Measurements from ENCODE around the gene PLEKHH1. TPM values are rescaled to one million over a fixed set of nuclear protein-coding genes. Genes with fewer than 3 reads are reported as not detected.

PLEKHH1 gene
- total RNA-seq, 1 experiment from 2014 or later = 32.4 TPM

DNA sequence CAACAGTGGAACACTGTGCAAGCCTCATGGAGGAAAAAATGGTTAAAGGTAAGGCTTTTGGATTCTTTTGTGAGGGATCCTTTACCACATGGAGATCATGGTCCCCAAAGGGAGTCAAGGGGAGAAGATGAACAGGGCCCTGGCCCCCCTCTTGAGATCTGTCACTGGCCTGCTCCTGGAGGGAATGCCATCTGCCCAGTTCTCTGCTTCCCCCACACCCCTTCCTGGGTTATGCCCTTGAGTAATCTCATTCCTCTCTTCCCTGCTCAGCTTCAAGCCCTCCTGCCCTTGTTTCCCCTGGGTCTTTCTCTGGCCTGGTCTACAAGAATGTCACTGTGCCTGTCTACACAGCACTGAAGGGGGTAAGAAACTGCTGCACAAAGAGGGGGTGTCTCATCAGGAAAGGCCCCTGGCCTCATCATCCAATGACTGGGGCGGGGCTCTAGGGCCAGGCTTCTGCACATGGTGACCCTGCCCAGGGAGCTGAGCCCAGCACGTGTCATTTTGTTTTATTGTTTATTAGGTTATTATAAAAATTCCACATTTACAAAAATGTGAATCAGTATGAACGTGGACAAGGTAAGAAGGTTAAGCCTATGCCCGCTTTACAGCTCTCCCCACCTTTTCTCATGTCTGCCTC lies 36.7 kb downstream of the PLEKHH1 start:
- H3K36me3 Mint-ChIP-seq (ENCODE audit: insufficient read depth, unreplicated experiment) = peaks cover 19% of the 10 kb centered on the region
- TF ChIP-seq, protein P1, sequence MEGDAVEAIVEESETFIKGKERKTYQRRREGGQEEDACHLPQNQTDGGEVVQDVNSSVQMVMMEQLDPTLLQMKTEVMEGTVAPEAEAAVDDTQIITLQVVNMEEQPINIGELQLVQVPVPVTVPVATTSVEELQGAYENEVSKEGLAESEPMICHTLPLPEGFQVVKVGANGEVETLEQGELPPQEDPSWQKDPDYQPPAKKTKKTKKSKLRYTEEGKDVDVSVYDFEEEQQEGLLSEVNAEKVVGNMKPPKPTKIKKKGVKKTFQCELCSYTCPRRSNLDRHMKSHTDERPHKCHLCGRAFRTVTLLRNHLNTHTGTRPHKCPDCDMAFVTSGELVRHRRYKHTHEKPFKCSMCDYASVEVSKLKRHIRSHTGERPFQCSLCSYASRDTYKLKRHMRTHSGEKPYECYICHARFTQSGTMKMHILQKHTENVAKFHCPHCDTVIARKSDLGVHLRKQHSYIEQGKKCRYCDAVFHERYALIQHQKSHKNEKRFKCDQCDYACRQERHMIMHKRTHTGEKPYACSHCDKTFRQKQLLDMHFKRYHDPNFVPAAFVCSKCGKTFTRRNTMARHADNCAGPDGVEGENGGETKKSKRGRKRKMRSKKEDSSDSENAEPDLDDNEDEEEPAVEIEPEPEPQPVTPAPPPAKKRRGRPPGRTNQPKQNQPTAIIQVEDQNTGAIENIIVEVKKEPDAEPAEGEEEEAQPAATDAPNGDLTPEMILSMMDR (IDR thresholded peaks at IDR 0.05; ENCODE audit: insufficient read depth in 1 of 2, low read depth in 1 of 2, low read length in 1 of 2, severe bottlenecking in 1 of 2, unreplicated experiment in 1 of 2) = no peak
- peaks cover 4% of the 10 kb centered on the region; the same call in 1 of the 2 replicates for H3K36me3 ChIP-seq (ENCODE audit: control insufficient read depth, insufficient read depth, low read length)
- H3K4me1 ChIP-seq = 0 out of 2 replicates have a peak, but pooled peaks cover 4% of the 10 kb centered on the region
- no TSS peak for BruUV-seq (replicated peaks)
- POLR2A ChIA-PET = no interaction called here
- no peak overlapping the region for H3K27ac Mint-ChIP-seq (ENCODE audit: unreplicated experiment)
- CTCF ChIA-PET = interaction anchor here (3.2 to 4.4 kb wide), 2 partner anchors 43 to 142 kb away, joined by 49 to 110 read pairs; no protein-coding TSS in a partner anchor
- H3K4me3 ChIP-seq (ENCODE audit: low read depth, low read length) = no peak overlapping the region
- no peaks in the 10 kb centered on the region for H3K27me3 ChIP-seq (replicated peaks; ENCODE audit: control insufficient read depth, insufficient read depth, low read length)
- H3K9me3 Mint-ChIP-seq (ENCODE audit: unreplicated experiment) = no peaks in the 10 kb centered on the region
- peaks cover 14% of the 10 kb centered on the region for H3K4me1 Mint-ChIP-seq (ENCODE audit: low read depth, unreplicated experiment)
- no peak for DNase-seq
- H3K4me3 Mint-ChIP-seq (ENCODE audit: unreplicated experiment) = no peak overlapping the region
- intact Hi-C loops (cut with micrococcal nuclease; ENCODE audit: unreplicated experiment) = no loop called here
- H3K27me3 Mint-ChIP-seq (ENCODE audit: insufficient read depth, unreplicated experiment) = no peaks in the 10 kb centered on the region
- no peaks in the 10 kb centered on the region for H3K9me3 ChIP-seq

DNA sequence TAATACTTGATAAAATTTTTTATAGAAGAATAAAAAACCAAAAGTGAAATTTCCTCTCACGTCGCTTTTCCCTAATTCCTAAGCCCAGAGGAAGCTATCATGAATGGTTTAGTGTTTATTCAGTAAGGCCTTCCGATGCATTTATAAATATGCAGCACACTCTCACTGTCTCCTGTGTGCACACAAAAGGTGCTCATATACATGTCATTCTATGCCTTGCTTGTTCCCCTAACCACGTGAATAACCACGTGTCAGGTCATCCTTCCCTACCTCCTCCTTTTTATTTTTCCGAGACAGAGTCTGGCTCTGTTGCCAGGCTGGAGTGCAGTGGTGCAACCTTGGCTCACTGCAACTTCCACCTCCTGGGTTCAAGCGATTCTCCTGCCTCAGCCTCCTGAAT lies 37.4 kb downstream of the PLEKHH1 start:
- Mint-ChIP-seq H3K27ac (ENCODE audit: unreplicated experiment) (no peak overlapping the region), H3K36me3 (ENCODE audit: insufficient read depth, unreplicated experiment) (peaks cover 19% of the 10 kb centered on the region), H3K27me3 (ENCODE audit: insufficient read depth, unreplicated experiment) (no peaks in the 10 kb centered on the region), H3K4me1 (ENCODE audit: low read depth, unreplicated experiment) (peaks cover 14% of the 10 kb centered on the region), H3K4me3 (ENCODE audit: unreplicated experiment) (no peak overlapping the region), H3K9me3 (ENCODE audit: unreplicated experiment) (no peaks in the 10 kb centered on the region)
- intact Hi-C loops (cut with micrococcal nuclease; ENCODE audit: unreplicated experiment) = no loop called here
- DNase-seq = no peak
- Histone ChIP-seq H3K4me1 (0 out of 2 replicates have a peak, but pooled peaks cover 4% of the 10 kb centered on the region), H3K27me3 (replicated peaks; ENCODE audit: control insufficient read depth, insufficient read depth, low read length) (no peaks in the 10 kb centered on the region), H3K4me3 (ENCODE audit: low read depth, low read length) (no peak overlapping the region), H3K9me3 (no peaks in the 10 kb centered on the region), H3K36me3 (ENCODE audit: control insufficient read depth, insufficient read depth, low read length) (peaks cover 4% of the 10 kb centered on the region; the same call in 1 of the 2 replicates)
- ChIA-PET CTCF (interaction anchor here (1.2 to 4.4 kb wide), 5 partner anchors 13 to 143 kb away, joined by 7 to 110 read pairs (median 15); partner anchors contain the start of gene PIGH), POLR2A (no interaction called here)
- TF ChIP-seq, protein P1 (IDR thresholded peaks at IDR 0.05; ENCODE audit: insufficient read depth in 1 of 2, low read depth in 1 of 2, low read length in 1 of 2, severe bottlenecking in 1 of 2, unreplicated experiment in 1 of 2) = no peak
- no TSS peak for BruUV-seq (replicated peaks)

GRCh38 chr14:67571275-67571990 lies 38.3 kb downstream of the PLEKHH1 start:
- Mint-ChIP-seq H3K4me1 (ENCODE audit: low read depth, unreplicated experiment) (peaks cover 13% of the 10 kb centered on the region), H3K36me3 (ENCODE audit: insufficient read depth, unreplicated experiment) (peaks cover 19% of the 10 kb centered on the region), H3K27ac (ENCODE audit: unreplicated experiment) (no peak overlapping the region), H3K27me3 (ENCODE audit: insufficient read depth, unreplicated experiment) (no peaks in the 10 kb centered on the region), H3K4me3 (ENCODE audit: unreplicated experiment) (no peak overlapping the region), H3K9me3 (ENCODE audit: unreplicated experiment) (no peaks in the 10 kb centered on the region)
- intact Hi-C loops (cut with micrococcal nuclease; ENCODE audit: unreplicated experiment) = loop anchor here (1.0 kb wide), 2 partner anchors 45 to 144 kb away; no protein-coding TSS in a partner anchor
- Histone ChIP-seq H3K4me1 (0 out of 2 replicates have a peak, but pooled peaks cover 4% of the 10 kb centered on the region), H3K27me3 (replicated peaks; ENCODE audit: control insufficient read depth, insufficient read depth, low read length) (no peaks in the 10 kb centered on the region), H3K4me3 (ENCODE audit: low read depth, low read length) (no peak overlapping the region), H3K36me3 (ENCODE audit: control insufficient read depth, insufficient read depth, low read length) (peaks cover 4% of the 10 kb centered on the region; the same call in 1 of the 2 replicates), H3K9me3 (no peaks in the 10 kb centered on the region)
- ChIA-PET POLR2A (interaction anchor here (1.0 to 1.2 kb wide), 3 partner anchors 30 to 212 kb away, joined by 3 to 5 read pairs (median 4); partner anchors contain the start of gene ATP6V1D), CTCF (interaction anchor here (0.6 to 4.4 kb wide), 21 partner anchors 9 to 1212 kb away, joined by 3 to 110 read pairs (median 6); partner anchors contain the start of genes PIGH and PLEKHH1)
- DNase-seq = peak; percentile 68 to 77
- TF ChIP-seq, protein P1 (IDR thresholded peaks at IDR 0.05; ENCODE audit: insufficient read depth in 1 of 2, low read depth in 1 of 2, low read length in 1 of 2, severe bottlenecking in 1 of 2, unreplicated experiment in 1 of 2) = peak; percentile 84 to 88
- no TSS peak for BruUV-seq (replicated peaks)

Data from Caco-2 (cell line).